Esophagus squamous epithelium (tissue), 4 donors: Measurements from ENCODE around the gene ARF4.

Source experiments
- POLR2A ChIP-seq, 4 donors: fragments of 450-650 bp; IDR thresholded peaks; one replicate each; pipeline ENCODE4 v1.6.1; 2017; ENCODE audit warnings: antibody characterized with exemption in 4 of 4, mild to moderate bottlenecking in 4 of 4, moderate library complexity in 3 of 4
- TF ChIP-seq, protein P1 (sequence below), 6 experiments: fragments of 450-650 bp in 4 of 6; fragments of 200-600 bp in 2 of 6; sonication (generic) in 2 of 6; IDR thresholded peaks; one replicate each; pipeline ENCODE4 v1.5.1; 2016 to 2019; ENCODE audit warnings: antibody characterized with exemption in 6 of 6, mild to moderate bottlenecking in 4 of 6, moderate library complexity in 4 of 6

DNA sequence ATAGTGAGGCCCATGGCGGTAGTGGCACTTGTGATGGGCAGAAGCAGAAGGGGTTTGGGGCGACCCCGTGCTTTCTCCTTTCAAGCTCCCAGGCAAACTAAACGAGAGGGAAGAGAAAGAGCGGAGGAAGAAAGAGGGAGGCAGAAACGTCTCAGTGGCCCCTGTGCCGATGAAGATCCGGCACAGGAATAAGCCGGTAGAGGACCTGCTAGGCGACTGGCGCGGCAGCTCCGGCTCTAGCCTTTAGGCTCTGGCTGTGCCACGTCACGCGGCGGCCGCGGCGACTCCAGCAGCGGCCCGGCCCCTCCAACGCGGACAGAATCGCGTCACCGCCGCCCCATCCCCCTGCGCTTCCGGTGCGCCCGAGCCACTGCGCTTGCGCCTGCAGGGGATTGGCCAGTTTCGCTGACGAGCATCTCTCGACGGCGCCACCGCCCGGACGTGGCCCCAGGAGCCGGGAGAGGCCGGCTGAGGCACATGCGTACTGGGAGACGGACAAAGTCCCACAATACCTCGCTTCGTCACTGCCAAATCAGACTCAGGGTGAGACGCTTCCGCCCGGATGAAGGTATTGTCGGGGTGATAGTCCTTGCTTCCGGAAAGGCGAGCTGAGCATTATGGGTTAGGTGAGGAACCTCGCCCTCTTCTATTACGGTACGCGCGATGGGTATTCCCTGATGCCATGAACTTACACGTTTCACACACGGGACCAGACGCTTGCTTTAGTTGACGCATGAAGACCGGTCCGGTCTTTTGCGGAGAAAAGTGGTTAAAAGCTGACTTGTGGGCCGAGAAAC, at the start of gene ARF4:
- TF ChIP-seq, protein P1, sequence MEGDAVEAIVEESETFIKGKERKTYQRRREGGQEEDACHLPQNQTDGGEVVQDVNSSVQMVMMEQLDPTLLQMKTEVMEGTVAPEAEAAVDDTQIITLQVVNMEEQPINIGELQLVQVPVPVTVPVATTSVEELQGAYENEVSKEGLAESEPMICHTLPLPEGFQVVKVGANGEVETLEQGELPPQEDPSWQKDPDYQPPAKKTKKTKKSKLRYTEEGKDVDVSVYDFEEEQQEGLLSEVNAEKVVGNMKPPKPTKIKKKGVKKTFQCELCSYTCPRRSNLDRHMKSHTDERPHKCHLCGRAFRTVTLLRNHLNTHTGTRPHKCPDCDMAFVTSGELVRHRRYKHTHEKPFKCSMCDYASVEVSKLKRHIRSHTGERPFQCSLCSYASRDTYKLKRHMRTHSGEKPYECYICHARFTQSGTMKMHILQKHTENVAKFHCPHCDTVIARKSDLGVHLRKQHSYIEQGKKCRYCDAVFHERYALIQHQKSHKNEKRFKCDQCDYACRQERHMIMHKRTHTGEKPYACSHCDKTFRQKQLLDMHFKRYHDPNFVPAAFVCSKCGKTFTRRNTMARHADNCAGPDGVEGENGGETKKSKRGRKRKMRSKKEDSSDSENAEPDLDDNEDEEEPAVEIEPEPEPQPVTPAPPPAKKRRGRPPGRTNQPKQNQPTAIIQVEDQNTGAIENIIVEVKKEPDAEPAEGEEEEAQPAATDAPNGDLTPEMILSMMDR (IDR thresholded peaks at IDR 0.05) = peak in 2 of 6 experiments; percentile 9 to 52
- TF ChIP-seq POLR2A (IDR thresholded peaks at IDR 0.05) = peak; percentile 52 to 99 (median 90)
